K562 (cell line): ENCODE measurements around the gene ARID4B.

Source experiments
- ARHGAP35 ChIP-seq: fragments of 450-650 bp; IDR thresholded peaks from 2 replicates; pipeline ENCODE4 v1.6.1; 2018; ENCODE audit not compliant: partially characterized antibody
- BACH1 ChIP-seq: fragments of 200-800 bp; sonication (Bioruptor generic); IDR thresholded peaks from 2 replicates; pipeline ENCODE4 v1.6.1; 2016; ENCODE audit warnings: missing genetic modification characterization, missing compliant biosample characterization
- IRF2 ChIP-seq: sonication (generic); formaldehyde crosslinking; IDR thresholded peaks from 2 replicates; pipeline ENCODE4 v1.8.1; 2022; ENCODE audit warnings: mild to moderate bottlenecking, missing genetic modification reagents
- POLR2A ChIP-seq: fragments of 450-650 bp; conservative IDR thresholded peaks from 2 replicates; pipeline ENCODE4 v1.6.1; 2016
- SMC3 ChIP-seq: conservative IDR thresholded peaks from 2 replicates; pipeline ENCODE4 v1.6.1; 2011; ENCODE audit warnings: low read depth, low read length, improper control_type of control experiment; ENCODE audit not compliant: insufficient read depth
- TCF7L2 ChIP-seq: fragments of 150-350 bp; IDR thresholded peaks from 2 replicates; pipeline ENCODE4 v1.6.1; 2016; ENCODE audit warnings: low read depth, mild to moderate bottlenecking, low read length, moderate library complexity
- TF ChIP-seq, protein P1 (sequence below): fragments of 450-650 bp; formaldehyde crosslinking; IDR thresholded peaks from 2 replicates; pipeline ENCODE4 v1.4.0; 2022; ENCODE audit warnings: missing genetic modification characterization

DNA sequence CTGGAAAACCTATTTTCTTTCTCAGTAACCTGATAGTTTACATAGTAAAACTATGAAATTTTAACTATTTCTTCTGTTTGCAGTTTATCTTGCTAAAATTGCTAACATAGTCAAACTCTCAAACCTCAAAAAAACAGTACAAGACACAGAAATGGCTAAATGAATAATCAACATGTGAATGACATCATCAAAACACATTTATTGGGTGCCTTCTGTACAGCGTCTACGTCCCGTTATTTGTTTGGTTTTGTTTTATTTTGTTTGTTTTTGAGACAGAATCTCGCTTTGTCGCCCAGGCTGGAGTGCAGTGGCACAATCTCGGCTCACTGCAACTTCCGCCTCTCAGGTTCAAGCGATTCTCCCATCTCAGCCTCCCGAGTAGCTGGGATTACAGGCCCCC, 178.2 kb downstream of the ARID4B start:
- TF ChIP-seq, protein P1, sequence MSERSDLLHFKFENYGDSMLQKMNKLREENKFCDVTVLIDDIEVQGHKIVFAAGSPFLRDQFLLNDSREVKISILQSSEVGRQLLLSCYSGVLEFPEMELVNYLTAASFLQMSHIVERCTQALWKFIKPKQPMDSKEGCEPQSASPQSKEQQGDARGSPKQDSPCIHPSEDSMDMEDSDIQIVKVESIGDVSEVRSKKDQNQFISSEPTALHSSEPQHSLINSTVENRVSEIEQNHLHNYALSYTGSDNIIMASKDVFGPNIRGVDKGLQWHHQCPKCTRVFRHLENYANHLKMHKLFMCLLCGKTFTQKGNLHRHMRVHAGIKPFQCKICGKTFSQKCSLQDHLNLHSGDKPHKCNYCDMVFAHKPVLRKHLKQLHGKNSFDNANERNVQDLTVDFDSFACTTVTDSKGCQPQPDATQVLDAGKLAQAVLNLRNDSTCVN (CRISPR knock-in tag) = no peak
- TF ChIP-seq SMC3 (no peak), TCF7L2 (no peak), ARHGAP35 (no peak), IRF2 (CRISPR knock-in tag) (no peak), POLR2A (no peak), BACH1 (no peak)
